GM12878 (cell line): ENCODE results near the gene MYBPC2. TPM values are rescaled to one million over a fixed set of nuclear protein-coding genes. Genes with fewer than 3 reads are reported as not detected.

Source experiments
- ATAC-seq: fragments of 200-7000 bp; cut with Tn5 transposase; 3 replicates; pipeline ENCODE4 v1.9.1; 2020; ENCODE audit warnings: mild to moderate bottlenecking, moderate library complexity
- BruUV-seq: library from RNA; stranded (reverse); fragments of 400-500 nt; replicated peaks from 2 replicates; lab custom pipeline; 2021; lab: Mats Ljungman, UMichigan
- CTCF ChIA-PET: fragments of 300-600 bp; sonication (Branson Sonifier 250); formaldehyde crosslinking; extraction: SDS; loops from one replicate; lab custom pipeline; 2021; ENCODE audit warnings: inconsistent platforms; lab: Yijun Ruan, JAX
- POLR2A ChIA-PET: fragments of 350-600 bp; formaldehyde crosslinking; extraction: SDS; loops from one replicate; lab custom pipeline; 2021; ENCODE audit warnings: inconsistent platforms; lab: Charles Lee
- RAD21 ChIA-PET: fragments of 300-600 bp; sonication (Branson Sonifier 250); formaldehyde crosslinking; loops from one replicate; lab custom pipeline; 2023; ENCODE audit warnings: antibody characterized with exemption; ENCODE audit not compliant: unreplicated experiment; lab: Charles Lee
- SMC1A ChIA-PET: fragments of 300-600 bp; sonication (Branson Sonifier 250); formaldehyde crosslinking; loops from one replicate; lab custom pipeline; 2023; ENCODE audit not compliant: unreplicated experiment, uncharacterized antibody; lab: Charles Lee
- DNase-seq: peaks from one replicate; pipeline ENCODE4 v3.0.0-alpha.2; 2011; ENCODE audit warnings: low read depth, low spot score
- FAIRE-seq: peaks from 3 replicates; lab custom pipeline; 2011; peaks lifted over from hg19 to GRCh38; lab: Jason Lieb, UNC
- H2AFZ ChIP-seq: 2 replicates; pipeline ENCODE4 v1.6.0; 2011; ENCODE audit warnings: low read depth, low read length, control low read depth; ENCODE audit not compliant: control insufficient read depth
- H3K27ac ChIP-seq: 2 replicates; pipeline ENCODE4 v1.5.1; 2011; ENCODE audit warnings: control low read depth; ENCODE audit not compliant: control insufficient read depth, insufficient read depth
- H3K27me3 ChIP-seq, 2 experiments: replicated peaks in 1 of 2; 2 replicates each; pipeline versions ENCODE4 v1.6.0 to v1.6.1; 2011; ENCODE audit warnings: low read length in 1 of 2; ENCODE audit not compliant: control insufficient read depth in 2 of 2, insufficient read depth in 2 of 2
- H3K36me3 ChIP-seq, 2 experiments: 2 replicates each; pipeline ENCODE4 v1.5.1; 2011; ENCODE audit warnings: low read length in 1 of 2; ENCODE audit not compliant: control insufficient read depth in 2 of 2, insufficient read depth in 2 of 2
- H3K4me1 ChIP-seq: 2 replicates; pipeline ENCODE4 v1.6.1; 2011; ENCODE audit warnings: mild to moderate bottlenecking, low read length, moderate library complexity, mixed read lengths; ENCODE audit not compliant: control insufficient read depth, insufficient read depth
- H3K4me2 ChIP-seq: 2 replicates; pipeline ENCODE4 v1.6.0; 2011; ENCODE audit warnings: control low read depth; ENCODE audit not compliant: control insufficient read depth, insufficient read depth
- H3K4me3 ChIP-seq: fragments of 200-600 bp; sonication (generic); 2 replicates; pipeline ENCODE4 v1.5.1; 2016
- H3K79me2 ChIP-seq: 2 replicates; pipeline ENCODE4 v1.6.0; 2011; ENCODE audit warnings: low read length; ENCODE audit not compliant: control insufficient read depth, insufficient read depth
- H3K9ac ChIP-seq: 2 replicates; pipeline ENCODE4 v1.8.0; 2011; ENCODE audit warnings: low read length, control low read depth, mixed read lengths; ENCODE audit not compliant: control insufficient read depth, insufficient read depth
- H3K9me3 ChIP-seq: replicated peaks from 3 replicates; pipeline ENCODE4 v1.5.1; 2011; ENCODE audit warnings: mild to moderate bottlenecking, low read length; ENCODE audit not compliant: control insufficient read depth, insufficient read depth
- H4K20me1 ChIP-seq: 2 replicates; pipeline ENCODE4 v1.6.0; 2011; ENCODE audit not compliant: control insufficient read depth, insufficient read depth
- ATF2 ChIP-seq: IDR thresholded peaks from 2 replicates; pipeline ENCODE4 v1.6.1; 2012; ENCODE audit warnings: low read length, inconsistent platforms
- CREB1 ChIP-seq: IDR thresholded peaks from 2 replicates; pipeline ENCODE4 v1.6.1; 2012; ENCODE audit warnings: low read depth, mild to moderate bottlenecking, inconsistent platforms
- DPF2 ChIP-seq: fragments of 450-650 bp; IDR thresholded peaks from 2 replicates; pipeline ENCODE4 v1.6.1; 2017; ENCODE audit warnings: mild to moderate bottlenecking
- EED ChIP-seq: sonication (generic); IDR thresholded peaks from 2 replicates; pipeline ENCODE4 v1.6.1; 2016; ENCODE audit warnings: antibody characterized with exemption, low read depth
- IKZF1 ChIP-seq: fragments of 450-650 bp; conservative IDR thresholded peaks from 2 replicates; pipeline ENCODE4 v1.6.1; 2017; ENCODE audit warnings: antibody characterized with exemption, mild to moderate bottlenecking
- IRF4 ChIP-seq: IDR thresholded peaks from 2 replicates; pipeline ENCODE4 v1.6.1; 2011; ENCODE audit warnings: low read depth, low read length
- MAX ChIP-seq: IDR thresholded peaks from 2 replicates; pipeline ENCODE4 v1.6.1; 2012; ENCODE audit warnings: low read depth, low read length, improper control_type of control experiment
- MEF2B ChIP-seq: fragments of 450-650 bp; IDR thresholded peaks from 2 replicates; pipeline ENCODE4 v1.6.1; 2018; ENCODE audit warnings: mild to moderate bottlenecking, moderate library complexity; ENCODE audit not compliant: partially characterized antibody, poor library complexity, severe bottlenecking
- RB1 ChIP-seq: fragments of 450-650 bp; formaldehyde crosslinking; IDR thresholded peaks from 2 replicates; pipeline ENCODE4 v1.6.1; 2017; ENCODE audit warnings: mild to moderate bottlenecking, borderline replicate concordance
- SIX5 ChIP-seq: IDR thresholded peaks from 2 replicates; pipeline ENCODE4 v1.6.1; 2011; ENCODE audit warnings: mild to moderate bottlenecking, low read depth, low read length, moderate library complexity; ENCODE audit not compliant: severe bottlenecking
- SMAD1 ChIP-seq: fragments of 450-650 bp; IDR thresholded peaks from 2 replicates; pipeline ENCODE4 v1.6.1; 2018; ENCODE audit warnings: mild to moderate bottlenecking, low read depth; ENCODE audit not compliant: partially characterized antibody
- ZNF384 ChIP-seq: IDR thresholded peaks from 2 replicates; pipeline ENCODE4 v1.6.1; 2012; ENCODE audit warnings: low read depth, mild to moderate bottlenecking, low read length, improper control_type of control experiment, borderline replicate concordance
- WGBS: methylation state at CpG from one replicate; pipeline ENCODE4 v1.1.6; 2016; ENCODE audit warnings: low lambda C conversion rate; ENCODE audit not compliant: insufficient replicate concordance, insufficient coverage; ENCODE audit errors: missing lambda C conversion rate; 5-methylcytosine and 5-hydroxymethylcytosine counted together
- in situ Hi-C: fragments of 300-500 bp; cut with MboI; formaldehyde crosslinking; loops from 9 replicates; pipeline ENCODE4 v1.14.3; 2018; ENCODE audit warnings: mixed read lengths
- intact Hi-C: fragments of 100-400 bp; cut with micrococcal nuclease; formaldehyde crosslinking; loops from one replicate; pipeline ENCODE4 v1.14.2; 2022; ENCODE audit not compliant: unreplicated experiment
- polyA plus RNA-seq, 11 experiments: library from polyadenylated mRNA; depleted of rRNA in 4 of 11; unstranded in 6 of 11; stranded (reverse) in 5 of 11; fragments of >200 nt; fragmentation: Nextera tagmentation in 4 of 11; fragmentation: Illumina TruSeq in 1 of 11; extraction: Ambion mirVana in 4 of 11; extraction: Trizol in 1 of 11; gene quantifications; 1 replicate in 1 of 11; 2 replicates in 10 of 11; pipeline versions ENCODE4 v1.2.1 to v1.2.3, GENCODE V29; 2011 to 2016; ENCODE audit warnings: inconsistent platforms in 2 of 11, missing spikeins in 2 of 11, low read depth in 1 of 11
- total RNA-seq, 4 experiments: library from RNA; depleted of rRNA in 3 of 4; stranded (reverse); fragments of >200 nt in 3 of 4; fragmentation: Illumina TruSeq in 1 of 4; extraction: Trizol in 1 of 4; gene quantifications; 2 replicates each; pipeline versions ENCODE4 v1.2.1 to v1.2.3, GENCODE V29; 2013 to 2021

The MYBPC2 gene
- total and polyA plus RNA-seq, 10 of the 15 experiments (the other 5 are each of a cell fraction or from before 2014, with no cell fraction given): 0.09 to 2.6 (median 0.61) TPM

GRCh38 chr19:50406829-50407228 lies 25.9 kb upstream of the MYBPC2 start:
- ATAC-seq (no peak), FAIRE-seq (no peak), DNase-seq (no peak)
- in situ Hi-C loops: no loop called here
- TF ChIP-seq ZNF384 (no peak), MEF2B (no peak), SIX5 (no peak), IRF4 (no peak), MAX (no peak), EED (no peak), RB1 (no peak), IKZF1 (no peak), CREB1 (no peak), ATF2 (no peak), DPF2 (no peak), SMAD1 (no peak)
- ChIA-PET POLR2A (interaction anchor here (0.6 to 0.7 kb wide), 2 partner anchors 23 to 53 kb away, joined by 5 to 7 read pairs; no protein-coding TSS in a partner anchor), SMC1A (interaction anchor here (0.6 to 0.7 kb wide), 2 partner anchors 131 to 178 kb away, joined by 3 to 4 read pairs; no protein-coding TSS in a partner anchor), CTCF (no interaction called here), RAD21 (no interaction called here)
- 96% methylated on average over 17 of the region's 19 CpGs for WGBS
- Histone ChIP-seq H3K36me3 (peaks cover 2 to 47% of the 10 kb centered on the region in 2 experiments; a peak in 2 of 4 replicates), H4K20me1 (no peaks in the 10 kb centered on the region), H3K4me3 (no peak overlapping the region), H3K4me1 (no peaks in the 10 kb centered on the region), H3K9me3 (no peaks in the 10 kb centered on the region), H3K79me2 (no peaks in the 10 kb centered on the region), H3K4me2 (no peak overlapping the region), H3K27me3 (no peaks in the 10 kb centered on the region), H3K27ac (no peak overlapping the region), H2AFZ (no peak overlapping the region), H3K9ac (no peak overlapping the region)
- intact Hi-C loops: no loop called here
- no TSS peak for BruUV-seq
